GM06990 (cell line): ENCODE measurements around the gene CYP4F22.

ENCODE experiments used
- DNase-seq: peaks from one replicate; pipeline ENCODE4 v3.0.0-alpha.2; 2011; ENCODE audit not compliant: insufficient read length; ENCODE audit errors: extremely low read depth
- H3K27me3 ChIP-seq: replicated peaks from 2 replicates; pipeline ENCODE4 v1.6.0; 2011; ENCODE audit warnings: low read length; ENCODE audit not compliant: control insufficient read depth, insufficient read depth
- H3K36me3 ChIP-seq: 2 replicates; pipeline ENCODE4 v1.5.1; 2011; ENCODE audit warnings: low read length; ENCODE audit not compliant: control insufficient read depth, insufficient read depth
- H3K4me3 ChIP-seq: replicated peaks from 2 replicates; pipeline ENCODE4 v1.5.1; 2011; ENCODE audit warnings: low read depth, mild to moderate bottlenecking, control low read depth, low read length
- TF ChIP-seq, protein P1 (sequence below): IDR thresholded peaks from 2 replicates; pipeline ENCODE4 v1.5.1; 2011; ENCODE audit warnings: low read length, control low read depth, mild to moderate bottlenecking, inconsistent platforms; ENCODE audit not compliant: insufficient read depth, poor library complexity, severe bottlenecking

The CYP4F22 gene

DNA sequence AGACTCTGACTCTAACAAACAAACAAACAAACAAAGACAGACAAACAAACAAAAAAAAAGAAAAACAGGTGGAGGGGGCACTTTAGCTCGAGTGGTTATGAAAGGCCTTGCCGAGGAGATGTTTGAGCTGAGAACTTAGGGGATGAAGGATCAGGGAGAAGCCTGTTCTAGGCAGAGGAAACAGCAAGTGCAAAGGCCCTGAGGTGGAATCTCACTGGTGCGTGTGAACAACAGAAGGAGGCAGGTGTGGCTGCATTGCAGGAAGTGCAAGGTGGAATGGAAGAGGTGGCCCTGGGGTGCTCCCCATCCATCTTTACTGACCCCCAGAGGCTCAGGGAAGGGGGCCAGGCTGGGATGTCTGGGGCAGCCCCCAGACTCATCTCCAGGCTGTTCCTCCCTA is 41.9 kb downstream of the CYP4F22 start:
- TF ChIP-seq, protein P1, sequence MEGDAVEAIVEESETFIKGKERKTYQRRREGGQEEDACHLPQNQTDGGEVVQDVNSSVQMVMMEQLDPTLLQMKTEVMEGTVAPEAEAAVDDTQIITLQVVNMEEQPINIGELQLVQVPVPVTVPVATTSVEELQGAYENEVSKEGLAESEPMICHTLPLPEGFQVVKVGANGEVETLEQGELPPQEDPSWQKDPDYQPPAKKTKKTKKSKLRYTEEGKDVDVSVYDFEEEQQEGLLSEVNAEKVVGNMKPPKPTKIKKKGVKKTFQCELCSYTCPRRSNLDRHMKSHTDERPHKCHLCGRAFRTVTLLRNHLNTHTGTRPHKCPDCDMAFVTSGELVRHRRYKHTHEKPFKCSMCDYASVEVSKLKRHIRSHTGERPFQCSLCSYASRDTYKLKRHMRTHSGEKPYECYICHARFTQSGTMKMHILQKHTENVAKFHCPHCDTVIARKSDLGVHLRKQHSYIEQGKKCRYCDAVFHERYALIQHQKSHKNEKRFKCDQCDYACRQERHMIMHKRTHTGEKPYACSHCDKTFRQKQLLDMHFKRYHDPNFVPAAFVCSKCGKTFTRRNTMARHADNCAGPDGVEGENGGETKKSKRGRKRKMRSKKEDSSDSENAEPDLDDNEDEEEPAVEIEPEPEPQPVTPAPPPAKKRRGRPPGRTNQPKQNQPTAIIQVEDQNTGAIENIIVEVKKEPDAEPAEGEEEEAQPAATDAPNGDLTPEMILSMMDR, result no peak
- H3K4me3 ChIP-seq, result no peak overlapping the region
- no peak for DNase-seq

DNA sequence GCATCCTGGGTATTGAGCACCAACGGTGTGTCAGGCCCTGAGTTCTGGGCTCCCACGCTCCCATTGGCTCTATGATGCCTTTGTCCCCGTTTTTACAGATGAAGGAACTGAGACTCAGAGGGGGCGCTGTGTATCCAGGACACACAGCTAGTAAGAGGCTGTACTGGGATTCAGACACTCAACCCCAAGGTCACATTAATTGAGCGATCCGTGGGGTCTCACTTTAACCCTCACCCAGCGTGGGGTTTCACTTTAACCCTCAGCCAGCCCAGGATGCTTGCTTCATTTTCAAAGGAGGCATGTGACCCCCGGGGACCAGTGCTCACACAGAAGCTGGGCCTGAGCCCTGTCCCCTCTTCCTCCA is 42.6 kb downstream of the CYP4F22 start:
- TF ChIP-seq, protein P1, result peak; percentile 18
- H3K27me3 ChIP-seq, result no peaks in the 10 kb centered on the region
- no peaks in the 10 kb centered on the region for H3K36me3 ChIP-seq
- peak overlapping the region; percentile 44 for H3K4me3 ChIP-seq
- no peak for DNase-seq

More for the DNA sequence above, 41.9 kb downstream of the CYP4F22 start:
- no peaks in the 10 kb centered on the region for H3K36me3 ChIP-seq
- no peaks in the 10 kb centered on the region for H3K27me3 ChIP-seq

DNA sequence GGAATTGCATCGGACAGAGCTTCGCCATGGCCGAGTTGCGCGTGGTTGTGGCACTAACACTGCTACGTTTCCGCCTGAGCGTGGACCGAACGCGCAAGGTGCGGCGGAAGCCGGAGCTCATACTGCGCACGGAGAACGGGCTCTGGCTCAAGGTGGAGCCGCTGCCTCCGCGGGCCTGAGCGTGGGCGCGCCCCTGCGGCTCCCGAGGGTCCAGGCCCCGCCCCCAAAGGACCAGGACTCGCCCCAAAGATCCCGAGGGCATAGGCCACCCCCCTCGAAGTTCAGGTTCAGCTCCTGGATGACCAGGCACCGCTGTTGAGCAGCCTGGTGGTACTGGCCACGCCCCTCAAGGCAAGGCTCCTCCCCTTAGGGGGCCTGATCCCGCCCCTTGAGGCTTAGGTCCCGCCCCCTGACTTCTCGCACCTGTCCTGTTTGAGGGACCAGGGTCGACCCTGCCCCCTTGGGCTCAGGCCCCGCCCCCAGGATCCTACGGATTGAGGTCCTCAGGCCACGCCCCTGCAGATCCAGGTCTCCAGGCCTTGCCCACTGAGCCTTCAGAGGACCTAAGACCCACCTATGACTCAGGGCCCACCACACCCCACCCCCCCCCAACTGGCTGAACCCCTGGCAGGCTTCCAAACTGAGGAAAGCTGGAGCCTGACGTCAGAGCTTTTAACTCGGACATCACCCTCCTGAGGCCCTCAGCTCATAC is 43.1 kb downstream of the CYP4F22 start:
- Histone ChIP-seq H3K4me3 (peak overlapping the region; percentile 44), H3K27me3 (no peaks in the 10 kb centered on the region), H3K36me3 (no peaks in the 10 kb centered on the region)
- TF ChIP-seq, protein P1, result no peak
- DNase-seq, result peak; percentile 63

DNA sequence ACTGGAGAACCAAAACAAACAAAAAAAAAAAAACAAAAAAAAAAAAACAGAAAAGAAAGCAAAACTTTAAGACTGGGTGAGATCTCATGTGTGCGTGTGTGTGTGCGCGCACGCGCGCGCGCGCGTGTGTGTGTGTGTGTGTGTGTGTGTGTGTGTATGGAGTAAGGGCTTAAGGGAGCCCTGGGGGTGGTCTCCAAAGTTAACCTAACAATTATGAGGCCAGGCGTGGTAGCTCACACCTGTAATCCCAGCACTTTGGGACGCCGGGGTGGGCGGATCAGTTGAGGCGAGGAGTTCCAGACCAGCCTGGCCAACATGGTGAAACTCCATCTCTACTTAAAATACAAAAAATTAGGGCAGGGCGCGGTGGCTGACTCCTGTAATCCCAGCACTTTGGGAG is 46.7 kb downstream of the CYP4F22 start:
- Histone ChIP-seq H3K4me3 (no peak overlapping the region), H3K36me3 (no peaks in the 10 kb centered on the region), H3K27me3 (no peaks in the 10 kb centered on the region)
- TF ChIP-seq, protein P1, result no peak
- DNase-seq, result no peak

DNA sequence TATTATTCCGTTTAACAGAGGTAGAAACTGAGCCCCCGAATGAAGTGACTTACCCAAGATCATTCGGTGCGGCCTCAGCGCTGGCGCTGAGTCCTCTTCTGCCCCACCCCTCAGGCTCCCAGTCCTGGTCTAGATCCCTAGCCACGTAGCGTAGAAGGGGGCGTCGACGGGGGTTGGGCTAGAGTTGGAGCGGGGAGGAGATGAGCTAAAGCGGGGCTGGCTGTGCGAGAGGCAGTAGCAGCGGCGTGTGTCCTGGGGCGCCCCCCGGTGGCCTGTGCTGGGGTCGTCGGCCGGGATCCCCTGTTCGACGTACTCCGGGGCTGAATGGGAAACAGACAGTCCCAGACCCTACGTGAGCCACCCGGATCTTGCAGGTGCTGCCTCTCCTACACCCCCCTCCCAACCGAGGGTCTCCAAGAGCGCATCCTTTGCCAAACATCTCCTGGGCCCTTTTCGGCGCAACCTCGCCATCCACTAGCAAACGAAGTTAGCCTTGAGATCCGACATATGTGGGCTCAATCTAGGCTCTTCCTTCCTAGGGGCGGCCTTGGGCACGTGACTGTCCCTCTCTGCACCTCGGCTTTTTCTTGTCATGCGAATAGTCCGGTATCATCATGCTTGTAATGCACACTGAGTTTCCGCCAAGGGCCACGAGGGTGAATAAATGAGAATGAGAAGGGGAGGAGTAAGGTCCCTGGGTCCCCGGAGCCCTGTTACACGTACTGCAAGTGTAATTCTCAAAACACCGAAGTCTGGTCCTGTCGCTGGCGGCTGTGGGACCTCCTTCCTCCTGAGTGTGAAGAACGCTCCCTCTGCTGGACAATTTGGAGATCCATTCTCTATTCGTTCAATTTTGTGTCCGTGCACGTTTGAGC is 47.7 kb downstream of the CYP4F22 start:
- TF ChIP-seq, protein P1, result peak; percentile 87
- Histone ChIP-seq H3K36me3 (no peaks in the 10 kb centered on the region), H3K4me3 (peak overlapping the region; percentile 39), H3K27me3 (no peaks in the 10 kb centered on the region)
- DNase-seq, result peak; percentile 91
